HepG2 (cell line): ENCODE data around the gene AKAP10.

Experiments
- CCDC6 ChIP-seq: sonication (generic); formaldehyde crosslinking; IDR thresholded peaks from 2 replicates; pipeline ENCODE4 v1.8.1; 2022; ENCODE audit warnings: mild to moderate bottlenecking, missing genetic modification reagents, moderate library complexity
- ZNF383 ChIP-seq: sonication (generic); formaldehyde crosslinking; IDR thresholded peaks from 2 replicates; pipeline ENCODE4 v1.4.0; 2020; ENCODE audit warnings: missing genetic modification reagents, mild to moderate bottlenecking, borderline replicate concordance
- ZNF563 ChIP-seq: sonication (generic); formaldehyde crosslinking; IDR thresholded peaks from 2 replicates; pipeline ENCODE4 v1.8.0; 2022; ENCODE audit warnings: mild to moderate bottlenecking, moderate library complexity, missing genetic modification reagents
- TF ChIP-seq, protein P1 (sequence below): sonication (generic); formaldehyde crosslinking; IDR thresholded peaks from 2 replicates; pipeline ENCODE4 v1.5.0; 2020; ENCODE audit warnings: mild to moderate bottlenecking, missing genetic modification reagents, moderate library complexity

DNA sequence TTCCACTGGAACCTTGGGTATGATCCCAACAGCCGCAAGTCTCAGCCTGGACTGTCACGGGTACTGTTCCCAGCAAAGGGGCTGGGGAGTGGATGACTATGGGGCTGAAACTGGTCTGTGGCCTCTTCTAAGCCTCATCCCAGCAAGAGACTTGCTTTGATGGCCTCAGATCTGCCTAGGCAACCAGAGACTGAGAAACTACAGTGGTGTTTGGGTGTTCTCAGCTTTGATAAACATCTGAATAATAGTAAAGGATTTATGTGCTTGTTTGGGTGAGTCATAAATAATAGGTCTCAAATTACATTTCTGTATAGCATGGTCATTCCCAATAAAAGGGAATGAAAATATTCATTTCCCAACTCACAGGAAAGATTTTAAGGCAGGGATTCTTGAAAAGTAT is 79.7 kb downstream of the AKAP10 start:
- no peak for TF ChIP-seq CCDC6 (CRISPR knock-in tag)
- TF ChIP-seq, protein P1, sequence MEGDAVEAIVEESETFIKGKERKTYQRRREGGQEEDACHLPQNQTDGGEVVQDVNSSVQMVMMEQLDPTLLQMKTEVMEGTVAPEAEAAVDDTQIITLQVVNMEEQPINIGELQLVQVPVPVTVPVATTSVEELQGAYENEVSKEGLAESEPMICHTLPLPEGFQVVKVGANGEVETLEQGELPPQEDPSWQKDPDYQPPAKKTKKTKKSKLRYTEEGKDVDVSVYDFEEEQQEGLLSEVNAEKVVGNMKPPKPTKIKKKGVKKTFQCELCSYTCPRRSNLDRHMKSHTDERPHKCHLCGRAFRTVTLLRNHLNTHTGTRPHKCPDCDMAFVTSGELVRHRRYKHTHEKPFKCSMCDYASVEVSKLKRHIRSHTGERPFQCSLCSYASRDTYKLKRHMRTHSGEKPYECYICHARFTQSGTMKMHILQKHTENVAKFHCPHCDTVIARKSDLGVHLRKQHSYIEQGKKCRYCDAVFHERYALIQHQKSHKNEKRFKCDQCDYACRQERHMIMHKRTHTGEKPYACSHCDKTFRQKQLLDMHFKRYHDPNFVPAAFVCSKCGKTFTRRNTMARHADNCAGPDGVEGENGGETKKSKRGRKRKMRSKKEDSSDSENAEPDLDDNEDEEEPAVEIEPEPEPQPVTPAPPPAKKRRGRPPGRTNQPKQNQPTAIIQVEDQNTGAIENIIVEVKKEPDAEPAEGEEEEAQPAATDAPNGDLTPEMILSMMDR (CRISPR knock-in tag), result no peak
- TF ChIP-seq ZNF563 (CRISPR knock-in tag), result no peak
- TF ChIP-seq ZNF383 (CRISPR knock-in tag), result no peak
